Measurements from ENCODE around the gene CPAMD8. TPM values are rescaled to one million over a fixed set of nuclear protein-coding genes. Genes with fewer than 3 reads are reported as not detected.

The CPAMD8 gene
- total and polyA plus RNA-seq, 9 of the 15 experiments (the other 6 are each of a cell fraction or from before 2014, with no cell fraction given), result 0.20 to 2.1 (median 1.3) TPM

DNA sequence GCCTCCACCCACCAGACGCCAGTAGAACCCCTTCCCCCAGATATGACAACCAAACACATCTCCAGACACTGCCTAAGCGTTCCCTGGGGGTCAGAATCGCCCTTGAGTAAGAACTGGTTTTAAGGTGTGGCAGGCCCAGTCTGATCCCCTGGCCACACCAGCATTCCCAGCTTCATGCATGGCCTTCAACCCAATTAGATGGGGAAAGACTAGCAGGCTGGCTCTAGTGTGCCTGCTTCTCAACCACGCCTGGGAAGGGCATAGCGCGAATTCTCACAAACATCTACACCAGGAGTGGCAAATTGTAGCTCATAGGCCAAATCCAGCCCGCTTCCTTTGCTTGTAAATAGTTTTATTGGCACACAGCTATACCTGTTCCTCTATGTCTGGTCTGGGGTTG is 35.1 kb upstream of the CPAMD8 start (continued):
- TF ChIP-seq, protein P1, sequence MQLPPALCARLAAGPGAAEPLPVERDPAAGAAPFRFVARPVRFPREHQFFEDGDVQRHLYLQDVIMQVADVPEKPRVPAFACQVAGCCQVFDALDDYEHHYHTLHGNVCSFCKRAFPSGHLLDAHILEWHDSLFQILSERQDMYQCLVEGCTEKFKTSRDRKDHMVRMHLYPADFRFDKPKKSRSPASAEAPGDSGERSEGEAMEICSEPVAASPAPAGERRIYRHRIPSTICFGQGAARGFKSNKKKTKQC (CRISPR knock-in tag; IDR thresholded peaks at IDR 0.05), result no peak
- TF ChIP-seq RHOXF2B (CRISPR knock-in tag; conservative IDR thresholded peaks at IDR 0.05), result no peak

DNA sequence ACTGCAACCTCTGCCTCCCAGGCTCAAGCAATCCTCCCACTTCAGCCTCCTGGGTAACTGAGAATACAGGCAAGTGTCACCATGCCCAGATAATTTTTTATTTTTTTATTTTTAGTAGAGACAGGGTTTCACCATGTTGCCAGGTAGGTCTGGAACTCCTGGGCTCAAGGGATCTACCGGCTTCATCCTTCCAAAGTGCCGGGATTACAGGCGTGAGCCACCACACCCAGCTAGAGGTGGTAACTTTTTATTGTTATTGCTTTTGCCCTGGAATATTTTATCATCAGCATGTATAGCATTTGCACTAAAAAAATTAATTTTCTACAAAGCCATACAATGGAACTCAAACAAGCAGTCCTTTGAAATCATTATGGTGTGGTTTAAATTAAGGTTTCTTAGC is 34.6 kb upstream of the CPAMD8 start:
- FAIRE-seq, result no peak
- no TSS peak for BruUV-seq (replicated peaks)
- TF ChIP-seq JUND (IDR thresholded peaks at IDR 0.05; ENCODE audit: borderline replicate concordance, low read depth, low read length) (no peak), JUND (tag; IDR thresholded peaks at IDR 0.05; ENCODE audit: borderline replicate concordance, low read depth, low read length) (no peak), SLC30A9 (CRISPR knock-in tag; IDR thresholded peaks at IDR 0.05) (no peak), MEF2D (tag; conservative IDR thresholded peaks at IDR 0.05; ENCODE audit: low read depth) (no peak), ZFX (CRISPR knock-in tag; IDR thresholded peaks at IDR 0.05) (no peak), CSDE1 (IDR thresholded peaks at IDR 0.05) (no peak), SETDB1 (IDR thresholded peaks at IDR 0.05; ENCODE audit: low read length) (no peak), EHMT2 (IDR thresholded peaks at IDR 0.05) (no peak)
- TF ChIP-seq, protein P2, sequence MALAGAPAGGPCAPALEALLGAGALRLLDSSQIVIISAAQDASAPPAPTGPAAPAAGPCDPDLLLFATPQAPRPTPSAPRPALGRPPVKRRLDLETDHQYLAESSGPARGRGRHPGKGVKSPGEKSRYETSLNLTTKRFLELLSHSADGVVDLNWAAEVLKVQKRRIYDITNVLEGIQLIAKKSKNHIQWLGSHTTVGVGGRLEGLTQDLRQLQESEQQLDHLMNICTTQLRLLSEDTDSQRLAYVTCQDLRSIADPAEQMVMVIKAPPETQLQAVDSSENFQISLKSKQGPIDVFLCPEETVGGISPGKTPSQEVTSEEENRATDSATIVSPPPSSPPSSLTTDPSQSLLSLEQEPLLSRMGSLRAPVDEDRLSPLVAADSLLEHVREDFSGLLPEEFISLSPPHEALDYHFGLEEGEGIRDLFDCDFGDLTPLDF (CRISPR knock-in tag; IDR thresholded peaks at IDR 0.05), result no peak
- TF ChIP-seq, protein P3, sequence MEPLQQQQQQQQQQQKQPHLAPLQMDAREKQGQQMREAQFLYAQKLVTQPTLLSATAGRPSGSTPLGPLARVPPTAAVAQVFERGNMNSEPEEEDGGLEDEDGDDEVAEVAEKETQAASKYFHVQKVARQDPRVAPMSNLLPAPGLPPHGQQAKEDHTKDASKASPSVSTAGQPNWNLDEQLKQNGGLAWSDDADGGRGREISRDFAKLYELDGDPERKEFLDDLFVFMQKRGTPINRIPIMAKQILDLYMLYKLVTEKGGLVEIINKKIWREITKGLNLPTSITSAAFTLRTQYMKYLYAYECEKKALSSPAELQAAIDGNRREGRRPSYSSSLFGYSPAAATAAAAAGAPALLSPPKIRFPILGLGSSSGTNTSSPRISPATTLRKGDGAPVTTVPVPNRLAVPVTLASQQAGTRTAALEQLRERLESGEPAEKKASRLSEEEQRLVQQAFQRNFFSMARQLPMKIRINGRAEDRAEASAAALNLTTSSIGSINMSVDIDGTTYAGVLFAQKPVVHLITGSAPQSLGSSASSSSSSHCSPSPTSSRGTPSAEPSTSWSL (CRISPR knock-in tag; IDR thresholded peaks at IDR 0.05; ENCODE audit: borderline replicate concordance), result no peak
- TF ChIP-seq, protein P4, sequence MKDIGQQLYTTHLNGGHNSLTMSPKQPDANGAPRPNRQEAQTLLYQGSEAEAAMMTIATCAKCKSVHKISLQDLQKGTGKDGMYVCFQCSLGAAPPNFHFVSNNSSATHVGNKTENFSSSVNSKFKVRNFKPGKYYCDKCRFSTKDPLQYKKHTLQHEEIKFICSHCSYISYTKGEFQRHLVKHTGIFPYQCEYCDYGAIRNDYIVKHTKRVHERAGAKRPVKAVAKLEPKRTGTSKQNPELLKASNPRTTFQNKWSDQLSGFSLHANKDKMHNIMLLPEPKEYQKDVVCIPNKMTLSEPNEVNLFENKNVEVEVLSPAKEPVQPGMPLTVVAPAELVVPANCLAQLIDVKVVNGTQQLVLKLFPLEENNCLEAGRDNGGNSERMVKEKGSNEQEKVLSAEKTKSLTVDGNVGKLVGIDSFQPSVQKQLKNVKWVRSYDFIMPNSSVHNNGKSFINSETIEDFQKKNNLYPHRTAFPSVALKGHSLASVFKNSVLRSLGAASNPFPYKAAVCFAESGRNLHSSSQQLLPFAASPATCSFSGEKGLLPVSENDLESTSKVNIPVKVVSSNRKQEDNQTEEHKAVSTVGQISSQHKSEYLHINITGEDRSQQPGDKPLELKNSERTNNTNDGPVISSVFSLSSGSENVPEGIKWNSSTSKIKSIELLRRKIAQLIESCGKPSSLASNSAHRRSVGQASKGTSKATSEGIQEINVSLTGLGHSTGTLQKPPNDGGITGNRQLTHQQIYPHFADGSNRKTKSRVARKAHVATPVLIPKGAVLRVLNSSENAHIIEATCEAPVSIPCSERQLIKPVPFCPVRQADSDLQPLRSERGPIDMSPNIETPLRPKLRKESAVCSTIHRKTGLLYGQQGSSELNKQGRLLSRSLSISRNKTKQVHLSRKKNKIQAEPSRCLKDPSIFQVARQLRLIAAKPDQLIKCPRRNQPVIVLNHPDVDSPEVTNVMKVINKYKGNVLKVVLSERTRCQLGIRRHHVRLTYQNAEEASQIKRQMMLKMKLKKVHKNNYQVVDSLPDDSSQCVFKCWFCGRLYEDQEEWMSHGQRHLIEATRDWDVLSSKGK (CRISPR knock-in tag; IDR thresholded peaks at IDR 0.05), result no peak
- TF ChIP-seq, protein P5, sequence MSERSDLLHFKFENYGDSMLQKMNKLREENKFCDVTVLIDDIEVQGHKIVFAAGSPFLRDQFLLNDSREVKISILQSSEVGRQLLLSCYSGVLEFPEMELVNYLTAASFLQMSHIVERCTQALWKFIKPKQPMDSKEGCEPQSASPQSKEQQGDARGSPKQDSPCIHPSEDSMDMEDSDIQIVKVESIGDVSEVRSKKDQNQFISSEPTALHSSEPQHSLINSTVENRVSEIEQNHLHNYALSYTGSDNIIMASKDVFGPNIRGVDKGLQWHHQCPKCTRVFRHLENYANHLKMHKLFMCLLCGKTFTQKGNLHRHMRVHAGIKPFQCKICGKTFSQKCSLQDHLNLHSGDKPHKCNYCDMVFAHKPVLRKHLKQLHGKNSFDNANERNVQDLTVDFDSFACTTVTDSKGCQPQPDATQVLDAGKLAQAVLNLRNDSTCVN (CRISPR knock-in tag; IDR thresholded peaks at IDR 0.05), result no peak

More for the DNA sequence above, 34.6 kb upstream of the CPAMD8 start:
- ATAC-seq (no peak), DNase-seq (ENCODE audit: extremely low read depth in 1 of 4, low spot score in 3 of 4) (no peak)
- Histone ChIP-seq H3K27ac (ENCODE audit: extremely low read depth, low read depth, low read length) (no peak overlapping the region), H3K4me1 (replicated peaks in 1 of 2; ENCODE audit: control insufficient read depth in 2 of 2, insufficient read depth in 2 of 2, low read length in 2 of 2) (no peaks in the 10 kb centered on the region), H3K4me2 (ENCODE audit: insufficient read depth, low read length) (no peak overlapping the region), H3K9ac (ENCODE audit: insufficient read depth in 1 of 2, low read depth in 2 of 2, low read length in 2 of 2) (no peak overlapping the region), H3K4me3 (no peak overlapping the region), H3K9me1 (ENCODE audit: control insufficient read depth, insufficient read depth, low read length) (no peaks in the 10 kb centered on the region), H3K36me3 (ENCODE audit: control insufficient read depth, insufficient read depth, low read length) (peaks cover 89% of the 10 kb centered on the region), H2AFZ (ENCODE audit: low read depth, low read length) (no peak overlapping the region), H3K79me2 (ENCODE audit: control insufficient read depth, insufficient read depth, low read length) (peaks cover 45% of the 10 kb centered on the region), H4K20me1 (replicated peaks; ENCODE audit: control insufficient read depth, insufficient read depth, low read length) (no peaks in the 10 kb centered on the region; the same call in 1 of the 2 replicates), H3K27me3 (ENCODE audit: control insufficient read depth in 2 of 2, insufficient read depth in 2 of 2, low read length in 2 of 2) (no peaks in the 10 kb centered on the region), H3K9me3 (replicated peaks; ENCODE audit: control insufficient read depth, insufficient read depth, low read depth, low read length) (no peaks in the 10 kb centered on the region)
- CTCF ChIA-PET (ENCODE audit: low intra/inter-chr PET ratio), result no interaction called here
- POLR2A ChIA-PET, result interaction anchor here (1.2 kb wide), 1 partner anchor 10 kb away, joined by 4 read pairs; no protein-coding TSS in a partner anchor
- in situ Hi-C loops (cut with MboI), result loop anchor here (10.0 kb wide), 1 partner anchor 324 kb away; no protein-coding TSS in a partner anchor
- intact Hi-C loops (cut with micrococcal nuclease), result no loop called here
- 96% methylated on average over 3 of the region's 3 CpGs for WGBS (ENCODE audit: insufficient coverage, low coverage, missing lambda C conversion rate)
